K562 (cell line): ENCODE data around the gene ARFIP2. TPM values are rescaled to one million over a fixed set of nuclear protein-coding genes. Genes with fewer than 3 reads are reported as not detected.
A peak's percentile ranks its signal among the peaks of the same experiment; 100 is the strongest.

Source experiments
- CHD4 ChIP-seq: fragments of 200-600 bp; sonication (generic); IDR thresholded peaks from 3 replicates; pipeline ENCODE4 v1.6.1; 2012; ENCODE audit warnings: low read depth, mild to moderate bottlenecking, mixed read lengths, low read length, inconsistent platforms; ENCODE audit not compliant: insufficient read depth, insufficient replicate concordance, poor library complexity, severe bottlenecking
- ILK ChIP-seq: fragments of 450-650 bp; IDR thresholded peaks from 2 replicates; pipeline ENCODE4 v1.6.1; 2016; ENCODE audit warnings: missing genetic modification characterization, low read depth, mild to moderate bottlenecking, missing compliant biosample characterization, moderate library complexity, borderline replicate concordance
- NCOR1 ChIP-seq: fragments of 450-650 bp; IDR thresholded peaks from 2 replicates; pipeline ENCODE4 v1.6.1; 2016; ENCODE audit warnings: mild to moderate bottlenecking, moderate library complexity
- POLR2AphosphoS2 ChIP-seq: IDR thresholded peaks from 2 replicates; pipeline ENCODE4 v1.6.1; 2012; ENCODE audit warnings: low read length, improper control_type of control experiment
- POLR2H ChIP-seq: IDR thresholded peaks from 2 replicates; pipeline ENCODE4 v1.6.1; 2016; ENCODE audit warnings: missing genetic modification characterization, low read depth, mild to moderate bottlenecking, control low read depth, missing compliant biosample characterization, moderate library complexity
- REST ChIP-seq, 2 experiments: fragments of 450-650 bp; formaldehyde crosslinking in 1 of 2; IDR thresholded peaks; 2 replicates each; pipeline versions ENCODE4 v1.4.0 to v1.6.1; 2014 to 2020; ENCODE audit warnings: mild to moderate bottlenecking in 2 of 2, borderline replicate concordance in 1 of 2, low read depth in 1 of 2
- SNAPC5 ChIP-seq: fragments of 250-450 bp; sonication (Bioruptor Pico); IDR thresholded peaks from 2 replicates; pipeline ENCODE4 v1.8.0; 2021; ENCODE audit warnings: moderate library complexity, mild to moderate bottlenecking, inconsistent platforms
- ZNF707 ChIP-seq: fragments of 250-450 bp; sonication (Bioruptor Pico); conservative IDR thresholded peaks from 2 replicates; pipeline ENCODE4 v1.8.0; 2022; ENCODE audit warnings: inconsistent platforms, mild to moderate bottlenecking, moderate library complexity
- polyA plus RNA-seq, 8 experiments: library from polyadenylated mRNA; depleted of rRNA in 4 of 8; stranded (reverse) in 5 of 8; unstranded in 3 of 8; fragments of >200 nt; fragmentation: Nextera tagmentation in 2 of 8; fragmentation: Illumina TruSeq in 1 of 8; extraction: Ambion mirVana in 2 of 8; extraction: Trizol in 1 of 8; gene quantifications; 2 replicates each; pipeline versions ENCODE4 v1.2.1 to v1.2.3, GENCODE V29; 2011 to 2014; ENCODE audit warnings: inconsistent platforms in 1 of 8, missing spikeins in 1 of 8
- total RNA-seq, 7 experiments: library from RNA; depleted of rRNA in 6 of 7; stranded (reverse); fragments of >200 nt in 6 of 7; fragmentation: Illumina TruSeq in 2 of 7; extraction: Trizol in 2 of 7; gene quantifications; 2 replicates each; pipeline versions ENCODE4 v1.2.1 to v1.2.3, GENCODE V29; 2011 to 2021; ENCODE audit warnings: low replicate concordance in 1 of 7
- TF ChIP-seq, protein P1 (sequence below): fragments of 250-450 bp; sonication (Bioruptor Pico); IDR thresholded peaks from 2 replicates; pipeline ENCODE4 v1.4.0; 2020
- TF ChIP-seq, protein P2 (sequence below): fragments of 250-450 bp; sonication (Bioruptor Pico); IDR thresholded peaks from 2 replicates; pipeline ENCODE4 v1.5.0; 2021
- TF ChIP-seq, protein P3 (sequence below): IDR thresholded peaks from 3 replicates; pipeline ENCODE4 v1.6.1; 2011; ENCODE audit warnings: borderline replicate concordance, mild to moderate bottlenecking; ENCODE audit not compliant: insufficient read length, insufficient read depth

ARFIP2 gene
- total and polyA plus RNA-seq, 9 of the 15 experiments (the other 6 are each of a cell fraction or from before 2014, with no cell fraction given), result 11.8 to 74.1 (median 41.0) TPM

DNA sequence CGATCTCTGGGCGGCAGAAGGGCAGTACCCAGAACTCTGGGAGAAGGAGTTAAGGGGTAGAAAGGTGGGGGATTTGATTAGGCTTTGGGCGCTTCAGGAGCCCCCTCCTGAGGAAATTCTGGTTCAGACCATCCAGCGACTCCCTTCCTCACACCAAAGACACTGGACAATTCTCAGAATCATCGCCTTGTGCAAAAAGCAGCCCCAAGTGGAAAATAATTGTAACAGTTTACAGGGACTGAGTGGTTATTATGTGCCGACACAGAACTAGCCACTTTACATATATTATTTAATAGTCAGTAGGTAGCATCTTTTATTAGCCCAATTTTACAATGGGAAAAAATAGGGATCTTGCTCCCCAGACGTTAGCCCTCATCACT lies 6.7 kb downstream of the ARFIP2 start (continued):
- TF ChIP-seq, protein P1, sequence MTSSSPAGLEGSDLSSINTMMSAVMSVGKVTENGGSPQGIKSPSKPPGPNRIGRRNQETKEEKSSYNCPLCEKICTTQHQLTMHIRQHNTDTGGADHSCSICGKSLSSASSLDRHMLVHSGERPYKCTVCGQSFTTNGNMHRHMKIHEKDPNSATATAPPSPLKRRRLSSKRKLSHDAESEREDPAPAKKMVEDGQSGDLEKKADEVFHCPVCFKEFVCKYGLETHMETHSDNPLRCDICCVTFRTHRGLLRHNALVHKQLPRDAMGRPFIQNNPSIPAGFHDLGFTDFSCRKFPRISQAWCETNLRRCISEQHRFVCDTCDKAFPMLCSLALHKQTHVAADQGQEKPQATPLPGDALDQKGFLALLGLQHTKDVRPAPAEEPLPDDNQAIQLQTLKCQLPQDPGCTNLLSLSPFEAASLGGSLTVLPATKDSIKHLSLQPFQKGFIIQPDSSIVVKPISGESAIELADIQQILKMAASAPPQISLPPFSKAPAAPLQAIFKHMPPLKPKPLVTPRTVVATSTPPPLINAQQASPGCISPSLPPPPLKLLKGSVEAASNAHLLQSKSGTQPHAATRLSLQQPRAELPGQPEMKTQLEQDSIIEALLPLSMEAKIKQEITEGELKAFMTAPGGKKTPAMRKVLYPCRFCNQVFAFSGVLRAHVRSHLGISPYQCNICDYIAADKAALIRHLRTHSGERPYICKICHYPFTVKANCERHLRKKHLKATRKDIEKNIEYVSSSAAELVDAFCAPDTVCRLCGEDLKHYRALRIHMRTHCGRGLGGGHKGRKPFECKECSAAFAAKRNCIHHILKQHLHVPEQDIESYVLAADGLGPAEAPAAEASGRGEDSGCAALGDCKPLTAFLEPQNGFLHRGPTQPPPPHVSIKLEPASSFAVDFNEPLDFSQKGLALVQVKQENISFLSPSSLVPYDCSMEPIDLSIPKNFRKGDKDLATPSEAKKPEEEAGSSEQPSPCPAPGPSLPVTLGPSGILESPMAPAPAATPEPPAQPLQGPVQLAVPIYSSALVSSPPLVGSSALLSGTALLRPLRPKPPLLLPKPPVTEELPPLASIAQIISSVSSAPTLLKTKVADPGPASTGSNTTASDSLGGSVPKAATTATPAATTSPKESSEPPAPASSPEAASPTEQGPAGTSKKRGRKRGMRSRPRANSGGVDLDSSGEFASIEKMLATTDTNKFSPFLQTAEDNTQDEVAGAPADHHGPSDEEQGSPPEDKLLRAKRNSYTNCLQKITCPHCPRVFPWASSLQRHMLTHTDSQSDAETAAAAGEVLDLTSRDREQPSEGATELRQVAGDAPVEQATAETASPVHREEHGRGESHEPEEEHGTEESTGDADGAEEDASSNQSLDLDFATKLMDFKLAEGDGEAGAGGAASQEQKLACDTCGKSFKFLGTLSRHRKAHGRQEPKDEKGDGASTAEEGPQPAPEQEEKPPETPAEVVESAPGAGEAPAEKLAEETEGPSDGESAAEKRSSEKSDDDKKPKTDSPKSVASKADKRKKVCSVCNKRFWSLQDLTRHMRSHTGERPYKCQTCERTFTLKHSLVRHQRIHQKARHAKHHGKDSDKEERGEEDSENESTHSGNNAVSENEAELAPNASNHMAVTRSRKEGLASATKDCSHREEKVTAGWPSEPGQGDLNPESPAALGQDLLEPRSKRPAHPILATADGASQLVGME (CRISPR knock-in tag), result no peak
- TF ChIP-seq POLR2AphosphoS2 (no peak), ILK (no peak), CHD4 (no peak), POLR2H (tag) (no peak), SNAPC5 (CRISPR knock-in tag) (no peak), NCOR1 (no peak), ZNF707 (CRISPR knock-in tag) (no peak), REST (IDR thresholded peaks at IDR 0.05; ENCODE audit: borderline replicate concordance) (no peak), REST (CRISPR knock-in tag; IDR thresholded peaks at IDR 0.05; ENCODE audit: low read depth) (0 out of 2 replicates have a peak, but pooled peaks have one; percentile 24)
- TF ChIP-seq, protein P2, sequence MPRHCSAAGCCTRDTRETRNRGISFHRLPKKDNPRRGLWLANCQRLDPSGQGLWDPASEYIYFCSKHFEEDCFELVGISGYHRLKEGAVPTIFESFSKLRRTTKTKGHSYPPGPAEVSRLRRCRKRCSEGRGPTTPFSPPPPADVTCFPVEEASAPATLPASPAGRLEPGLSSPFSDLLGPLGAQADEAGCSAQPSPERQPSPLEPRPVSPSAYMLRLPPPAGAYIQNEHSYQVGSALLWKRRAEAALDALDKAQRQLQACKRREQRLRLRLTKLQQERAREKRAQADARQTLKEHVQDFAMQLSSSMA (CRISPR knock-in tag), result 0 out of 2 replicates have a peak, but pooled peaks have one; percentile 50
- TF ChIP-seq, protein P3, sequence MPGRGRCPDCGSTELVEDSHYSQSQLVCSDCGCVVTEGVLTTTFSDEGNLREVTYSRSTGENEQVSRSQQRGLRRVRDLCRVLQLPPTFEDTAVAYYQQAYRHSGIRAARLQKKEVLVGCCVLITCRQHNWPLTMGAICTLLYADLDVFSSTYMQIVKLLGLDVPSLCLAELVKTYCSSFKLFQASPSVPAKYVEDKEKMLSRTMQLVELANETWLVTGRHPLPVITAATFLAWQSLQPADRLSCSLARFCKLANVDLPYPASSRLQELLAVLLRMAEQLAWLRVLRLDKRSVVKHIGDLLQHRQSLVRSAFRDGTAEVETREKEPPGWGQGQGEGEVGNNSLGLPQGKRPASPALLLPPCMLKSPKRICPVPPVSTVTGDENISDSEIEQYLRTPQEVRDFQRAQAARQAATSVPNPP, result no peak
